ENCODE data around the gene ARHGAP8. TPM values are rescaled to one million over a fixed set of nuclear protein-coding genes. Genes with fewer than 3 reads are reported as not detected.

Gene ARHGAP8
- total RNA-seq, 1 experiment from 2014 or later: not detected

DNA sequence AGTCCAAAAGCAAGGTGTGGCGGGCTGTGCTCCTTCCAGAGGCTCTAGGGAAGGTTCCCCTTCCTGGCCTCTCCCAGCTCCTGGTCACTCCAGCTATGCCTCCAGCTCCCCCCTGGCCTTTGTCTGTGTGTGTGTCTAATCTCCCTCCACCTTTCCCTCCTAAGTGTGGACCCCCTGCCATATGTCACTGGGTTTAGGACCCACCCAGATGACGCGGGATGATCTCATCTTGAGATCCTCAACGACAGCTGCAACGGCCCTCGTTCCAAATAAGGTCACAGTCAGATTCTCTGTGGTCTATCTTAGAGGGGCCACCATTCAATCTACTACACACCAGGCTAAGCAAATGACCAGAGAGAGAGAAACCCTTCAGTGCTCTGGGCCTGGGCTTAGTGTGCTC, 107.9 kb downstream of the ARHGAP8 start:
- no peak for DNase-seq (ENCODE audit: low spot score)

DNA sequence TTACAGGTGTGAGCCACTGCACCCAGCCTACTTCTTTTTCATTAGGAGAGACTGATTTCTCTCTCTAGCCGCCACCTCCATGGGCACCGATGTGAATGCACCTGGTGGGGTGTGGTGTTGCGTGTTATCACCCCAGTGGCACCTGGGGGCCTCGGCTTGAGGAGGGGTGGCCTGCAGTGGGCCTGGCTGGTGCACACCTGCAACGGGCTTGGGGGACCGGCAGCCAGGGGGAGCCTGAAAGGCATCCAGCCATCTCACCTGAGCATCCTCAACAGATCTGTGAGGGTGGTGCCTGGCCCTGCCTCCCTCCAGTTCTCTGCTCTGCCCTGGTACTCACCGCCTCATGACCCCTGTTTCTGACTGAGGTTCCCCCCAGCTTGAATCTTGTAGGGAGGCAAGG, 108.9 kb downstream of the ARHGAP8 start:
- DNase-seq (ENCODE audit: low spot score): no peak

DNA sequence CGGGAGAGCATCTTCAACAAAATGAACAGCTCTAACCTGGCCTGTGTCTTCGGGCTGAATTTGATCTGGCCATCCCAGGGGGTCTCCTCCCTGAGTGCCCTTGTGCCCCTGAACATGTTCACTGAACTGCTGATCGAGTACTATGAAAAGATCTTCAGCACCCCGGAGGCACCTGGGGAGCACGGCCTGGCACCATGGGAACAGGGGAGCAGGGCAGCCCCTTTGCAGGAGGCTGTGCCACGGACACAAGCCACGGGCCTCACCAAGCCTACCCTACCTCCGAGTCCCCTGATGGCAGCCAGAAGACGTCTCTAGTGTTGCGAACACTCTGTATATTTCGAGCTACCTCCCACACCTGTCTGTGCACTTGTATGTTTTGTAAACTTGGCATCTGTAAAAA, 109.9 kb downstream of the ARHGAP8 start:
- no peak for DNase-seq (ENCODE audit: low spot score)

DNA sequence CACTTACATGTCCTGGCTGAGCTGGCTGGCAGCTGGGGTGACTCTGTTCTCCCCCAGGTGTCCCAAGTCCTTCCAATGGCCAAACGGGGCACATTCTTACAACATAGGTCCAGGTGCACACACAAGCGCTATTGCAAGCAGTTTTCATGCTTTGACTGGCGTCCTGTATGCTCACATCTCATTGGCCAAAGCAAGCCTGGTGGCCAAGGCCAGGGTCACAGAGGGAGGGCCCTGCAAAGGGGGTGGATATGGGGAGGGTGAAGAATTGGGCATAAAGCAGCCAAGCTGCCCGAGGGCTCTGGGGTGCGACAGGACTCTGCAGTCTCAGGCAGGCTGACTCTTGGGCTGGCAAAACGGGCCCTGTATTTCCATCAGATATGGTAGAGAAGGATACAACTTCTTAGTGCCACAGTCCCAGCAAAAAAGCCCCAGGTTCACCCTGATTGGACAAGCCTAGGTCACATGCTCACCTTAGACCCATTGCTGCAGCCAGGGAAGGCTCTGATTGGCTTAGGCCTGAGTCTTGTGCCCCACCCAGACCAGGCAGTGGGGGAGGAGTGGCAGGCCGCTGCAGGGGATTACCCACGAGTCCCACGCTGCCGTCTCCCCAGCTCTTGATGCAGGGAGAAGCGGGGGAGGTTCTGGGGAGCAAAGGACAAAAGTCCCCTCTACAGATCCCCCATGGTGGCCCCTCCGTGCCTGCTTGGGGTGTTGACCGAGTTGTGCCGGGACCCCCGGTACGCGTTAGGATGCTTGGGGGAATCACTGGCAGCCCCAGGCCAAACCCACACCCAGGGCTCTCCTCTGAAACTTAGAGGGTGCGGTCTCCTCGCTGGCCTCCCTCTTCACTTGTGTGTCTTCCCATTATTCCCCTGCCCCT, 110.8 kb downstream of the ARHGAP8 start:
- DNase-seq (ENCODE audit: low spot score): no peak

DNA sequence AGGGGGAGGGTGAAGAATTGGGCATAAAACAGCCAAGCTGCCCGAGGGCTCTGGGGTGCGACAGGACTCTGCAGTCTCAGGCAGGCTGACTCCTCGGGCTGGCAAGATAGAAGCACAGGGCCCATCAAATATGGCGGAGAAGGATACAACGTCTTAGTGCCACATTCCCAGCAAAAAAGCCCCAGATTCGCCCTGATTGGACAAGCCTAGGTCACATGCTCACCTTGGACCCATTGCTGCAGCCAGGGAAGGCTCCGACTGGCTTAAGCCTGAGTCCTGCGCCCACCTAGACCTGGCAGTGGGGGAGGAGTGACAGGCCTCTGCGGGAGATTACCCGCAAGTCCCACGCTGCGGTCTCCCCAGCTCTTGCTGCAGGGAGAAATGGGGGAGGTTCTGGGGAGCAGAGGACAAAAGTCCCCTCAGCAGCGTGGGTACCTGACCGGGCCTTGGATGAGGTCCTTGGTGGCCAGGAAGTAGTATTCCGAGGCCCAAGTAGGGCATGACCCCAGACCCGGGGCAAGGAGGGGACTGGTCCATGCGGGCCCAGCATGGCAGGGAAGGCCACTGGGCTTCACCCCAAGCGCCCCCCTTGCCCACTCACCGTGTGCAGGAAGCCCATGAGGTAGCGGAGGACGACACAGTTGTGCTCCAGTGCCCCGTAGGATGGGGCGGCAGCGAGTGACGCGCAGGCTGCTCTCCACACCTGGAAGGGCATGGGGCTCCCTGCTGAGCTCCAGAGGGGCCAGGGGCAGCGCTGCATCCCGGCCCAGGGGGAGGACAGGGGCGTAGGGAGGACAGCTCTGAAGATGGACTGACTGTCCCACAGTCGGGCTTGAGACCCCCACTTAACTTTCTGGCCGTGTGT, 113.0 kb downstream of the ARHGAP8 start:
- DNase-seq (ENCODE audit: low spot score): no peak

DNA sequence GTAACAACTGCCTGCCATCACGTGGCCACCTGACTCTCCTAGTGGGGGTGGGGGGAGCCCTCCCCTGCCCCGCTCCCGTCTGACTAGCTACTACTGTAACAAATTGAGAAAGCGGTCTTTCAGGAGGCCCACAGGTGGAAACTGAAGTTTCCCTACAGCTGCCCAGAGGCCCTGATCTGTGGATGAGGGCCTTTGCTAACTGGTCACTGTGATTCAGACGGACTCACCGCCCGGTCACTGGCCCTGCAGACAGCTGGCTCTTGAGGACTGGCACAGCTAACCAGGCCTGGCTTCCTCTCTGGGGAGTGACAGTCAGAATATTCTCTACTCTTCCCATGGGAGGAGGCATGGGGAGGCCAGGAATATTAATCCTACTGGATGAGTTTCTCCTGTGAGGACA, 116.8 kb downstream of the ARHGAP8 start:
- DNase-seq (ENCODE audit: low spot score): peak; percentile 11

DNA sequence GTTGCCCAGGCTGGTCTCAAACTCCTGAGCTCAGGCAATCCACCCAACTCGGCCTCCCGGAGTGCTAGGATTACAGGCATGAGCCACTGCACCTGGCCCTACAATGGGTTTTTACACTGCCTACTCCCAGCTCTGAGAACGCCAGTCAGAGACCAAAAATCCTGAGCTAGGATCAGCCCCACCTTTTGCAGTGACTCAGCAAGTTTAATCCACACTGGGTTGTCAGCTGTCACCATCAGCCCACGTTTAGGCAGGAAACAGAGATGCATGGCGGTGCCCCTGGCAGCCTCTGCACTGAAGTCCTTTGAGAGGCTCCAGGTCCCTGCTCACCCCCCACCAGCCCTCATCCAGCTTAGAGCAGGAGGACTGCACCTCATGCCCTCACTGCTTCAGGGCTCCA, 117.6 kb downstream of the ARHGAP8 start:
- DNase-seq (ENCODE audit: low spot score): peak; percentile 72

DNA sequence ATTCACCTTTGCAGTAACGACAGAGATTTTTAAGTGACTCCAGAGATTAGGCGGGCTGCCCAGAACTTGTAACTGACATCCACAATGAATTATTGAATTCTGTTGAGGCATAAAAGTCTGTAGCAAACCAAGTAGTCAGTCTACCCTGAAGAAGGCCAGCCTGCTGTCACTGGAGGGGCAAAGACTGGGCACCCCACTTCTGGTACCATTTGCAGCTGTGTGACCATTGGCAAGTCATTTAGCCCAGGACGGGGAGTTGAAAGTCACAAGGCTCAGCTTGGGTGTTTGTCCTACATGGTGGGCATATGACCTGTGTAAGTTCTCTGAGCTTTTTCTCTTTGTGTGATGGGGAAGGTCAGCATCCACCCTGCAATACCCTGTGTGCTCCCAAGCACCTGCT, 119.4 kb downstream of the ARHGAP8 start:
- DNase-seq (ENCODE audit: low spot score): no peak

DNA sequence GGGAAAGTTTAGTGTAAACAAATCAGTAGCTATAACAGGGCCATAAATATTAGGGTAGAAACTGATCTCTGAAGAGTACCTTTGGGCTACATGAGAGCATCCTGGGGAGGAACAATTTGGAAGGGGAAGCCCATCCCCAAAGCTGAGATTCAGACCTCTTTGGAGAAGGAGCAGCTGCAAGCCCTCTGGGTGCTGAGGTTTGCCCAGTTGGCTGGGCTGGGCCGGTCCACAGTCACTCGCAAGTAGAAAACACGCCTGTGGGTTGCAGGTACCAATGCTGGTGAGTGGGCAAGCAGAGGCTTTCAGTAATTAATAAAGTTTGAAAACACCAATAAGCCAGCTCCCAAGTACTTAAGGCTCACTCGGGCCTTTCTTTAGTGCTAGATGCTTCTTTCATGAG, 124.5 kb downstream of the ARHGAP8 start:
- DNase-seq (ENCODE audit: low spot score): no peak

DNA sequence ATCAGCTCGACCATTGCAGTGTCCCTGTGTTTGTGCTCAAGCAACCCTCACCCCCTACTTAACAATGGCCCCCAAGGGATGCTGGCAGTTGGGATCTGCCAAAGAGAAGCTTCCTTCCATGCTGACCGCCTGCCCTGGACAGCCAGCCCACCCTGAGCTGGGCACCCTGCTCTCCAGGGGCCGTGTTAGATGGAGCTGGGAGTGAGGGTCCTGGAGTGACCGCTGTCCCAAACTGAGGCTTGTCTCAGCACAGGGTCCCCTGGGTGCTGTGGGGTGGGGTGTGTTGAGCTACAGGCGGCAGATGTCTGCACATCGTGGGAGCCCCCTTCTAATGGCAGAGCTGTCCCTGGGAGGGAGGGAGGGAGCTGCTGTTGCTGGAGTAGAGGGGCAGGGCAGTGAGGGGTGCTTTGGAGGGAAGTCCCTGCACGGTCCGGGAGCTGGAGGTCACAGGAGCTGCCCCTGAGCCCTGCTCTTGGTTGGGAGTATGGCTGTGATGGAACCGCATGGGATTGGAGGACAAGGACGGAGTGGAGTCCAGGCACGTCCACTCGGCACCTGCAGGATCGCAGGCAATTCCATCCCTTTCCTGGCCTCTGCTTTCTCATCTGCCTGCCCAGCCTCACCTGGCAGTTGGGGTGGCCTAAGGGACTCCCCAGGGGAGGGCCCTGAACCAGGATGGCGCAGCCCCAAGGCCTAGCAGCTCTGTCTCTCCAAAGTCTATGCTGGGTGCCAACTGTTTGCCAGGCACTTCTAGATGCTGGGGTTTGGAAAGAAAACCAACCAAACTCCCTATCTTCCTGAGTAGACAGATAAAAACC, 126.3 kb downstream of the ARHGAP8 start:
- DNase-seq (ENCODE audit: low spot score): no peak

DNA sequence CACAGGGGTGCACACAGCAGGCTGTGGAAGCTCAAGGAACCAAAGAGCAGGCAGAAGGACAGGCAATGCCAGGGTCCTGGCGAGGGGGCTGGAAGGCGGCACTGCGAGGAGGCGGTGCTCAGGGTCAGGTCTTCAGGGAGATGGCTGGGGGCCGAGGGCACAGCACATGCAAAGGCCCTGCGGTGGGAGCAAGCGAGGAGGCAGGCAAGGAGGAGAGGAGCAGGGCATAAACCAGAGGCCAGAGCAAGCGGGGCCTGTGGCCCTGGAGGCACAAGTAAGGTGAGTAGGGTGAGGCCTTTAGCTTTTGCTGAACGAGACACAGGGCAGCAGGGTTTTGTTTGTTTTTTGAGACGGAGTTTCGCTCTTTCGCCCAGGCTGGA, 126.9 kb downstream of the ARHGAP8 start:
- DNase-seq (ENCODE audit: low spot score): no peak

DNA sequence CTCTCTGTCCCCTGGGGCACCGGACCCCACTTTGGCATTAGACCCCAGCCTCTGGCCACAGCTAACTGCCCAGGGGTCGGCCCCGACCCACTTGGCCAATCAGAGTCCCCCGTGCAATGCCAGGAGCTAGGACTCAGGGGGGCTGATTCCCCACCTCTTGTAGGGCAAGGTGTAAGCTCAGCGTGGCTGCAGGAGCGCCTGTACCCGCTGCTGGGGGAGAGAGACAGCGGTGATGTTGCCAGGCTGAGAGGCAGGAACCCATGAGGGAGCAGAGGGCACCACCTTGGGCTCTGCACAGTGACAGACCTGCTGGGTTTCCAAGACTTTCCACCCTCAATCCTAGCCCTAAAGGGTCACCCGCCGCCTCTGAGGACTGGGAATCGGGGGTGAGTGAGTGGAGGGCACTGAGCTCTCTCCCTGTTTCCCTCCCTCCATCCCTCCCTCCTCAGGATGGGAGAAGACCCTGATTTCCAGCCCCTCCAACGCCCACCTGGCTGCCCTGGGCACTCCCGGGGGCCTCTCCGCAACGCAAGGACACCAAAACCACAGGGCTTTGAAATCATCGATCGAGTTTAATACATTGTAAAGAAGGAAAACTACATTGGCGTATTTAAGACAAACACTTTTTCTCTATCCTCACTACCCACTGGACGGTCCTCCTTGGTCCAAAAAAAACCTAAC, 128.4 kb downstream of the ARHGAP8 start:
- DNase-seq (ENCODE audit: low spot score): no peak

DNA sequence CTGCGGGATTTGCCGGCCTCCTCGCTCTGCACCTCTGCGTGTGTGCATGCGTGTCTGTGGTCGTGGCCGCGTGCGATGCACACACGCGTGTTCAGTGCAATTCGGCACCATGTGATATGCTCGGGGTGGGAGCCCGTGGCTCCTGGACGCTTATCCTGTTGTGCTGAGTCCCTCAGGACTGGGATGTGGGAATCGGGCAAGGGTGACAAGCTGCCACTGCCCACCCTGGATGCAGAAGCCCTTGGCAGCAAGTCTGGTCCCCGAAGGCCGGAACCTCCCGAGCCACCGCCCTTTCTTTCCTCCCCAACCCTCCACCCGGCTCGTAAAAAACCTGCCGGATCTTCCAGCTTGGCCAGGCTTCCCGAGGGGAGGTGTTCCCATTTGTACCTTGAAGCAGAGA, 129.2 kb downstream of the ARHGAP8 start:
- no peak for DNase-seq (ENCODE audit: low spot score)

DNA sequence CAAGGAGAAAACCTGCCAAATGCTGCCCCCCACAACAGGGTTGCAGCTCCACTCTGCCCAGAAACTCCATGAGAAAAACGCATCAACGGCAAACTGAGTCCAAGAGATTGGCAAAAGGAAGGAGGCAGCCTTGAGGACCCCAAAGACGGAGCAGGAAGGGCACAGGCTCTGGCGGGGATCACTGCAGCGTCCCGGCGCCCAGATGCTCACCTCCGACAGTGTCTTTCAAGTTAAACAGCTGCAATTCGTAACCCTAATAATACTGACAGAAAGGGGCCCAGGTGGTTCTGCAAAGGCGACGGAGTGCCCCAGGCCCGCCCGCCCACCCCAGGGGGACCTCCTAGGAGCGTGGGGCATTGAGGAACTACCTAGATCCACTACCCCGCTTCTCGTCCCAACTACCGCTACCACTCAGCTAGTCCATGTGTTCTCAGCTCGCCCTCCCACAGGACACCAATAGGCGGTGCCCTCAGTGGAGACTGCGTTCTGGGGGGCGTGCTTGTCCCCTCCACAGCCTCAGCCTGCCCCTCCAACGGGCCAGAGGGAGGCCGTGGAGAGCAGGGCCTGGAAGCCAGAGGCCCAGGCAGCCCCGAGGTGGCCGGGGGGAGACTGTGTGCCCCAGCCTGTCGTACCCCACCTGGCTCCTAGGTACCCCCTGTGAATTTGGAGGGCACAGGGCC, 130.0 kb downstream of the ARHGAP8 start:
- no peak for DNase-seq (ENCODE audit: low spot score)

DNA sequence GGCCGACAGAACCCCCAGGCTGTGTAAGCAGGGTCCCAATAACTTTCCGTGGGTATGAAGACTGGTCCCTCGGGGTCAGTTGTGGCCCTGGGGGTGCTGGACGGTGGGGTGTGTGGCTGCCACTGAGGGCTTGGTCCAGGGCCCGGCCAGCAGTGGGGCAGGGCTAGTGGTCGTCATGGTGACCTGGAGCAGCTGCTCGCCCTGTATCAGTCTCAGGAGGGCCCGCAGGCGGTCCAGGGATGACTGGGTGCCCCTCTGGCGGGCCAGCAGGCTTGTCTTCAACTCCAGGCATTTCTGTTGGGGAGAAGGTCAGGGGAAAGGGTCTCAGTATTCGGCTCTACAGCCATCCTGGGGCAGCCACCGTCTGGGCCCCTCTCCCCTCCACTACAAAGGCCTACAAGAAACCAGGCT, 130.6 kb downstream of the ARHGAP8 start:
- no peak for DNase-seq (ENCODE audit: low spot score)

DNA sequence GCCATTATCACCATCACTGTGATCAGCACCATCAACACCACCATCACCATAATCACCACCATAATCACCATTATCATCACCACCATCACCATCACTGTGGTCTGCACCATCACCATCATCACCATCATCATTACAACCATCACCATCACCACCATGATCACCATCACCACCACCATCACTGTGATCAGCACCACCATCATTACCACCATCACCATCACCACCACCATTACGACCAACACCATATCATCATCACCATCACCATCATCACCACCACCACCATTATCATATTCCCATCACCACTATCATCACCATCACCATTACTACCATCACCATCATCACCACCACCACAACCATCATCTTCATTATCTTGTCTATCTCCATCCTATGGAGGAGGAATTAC, 132.2 kb downstream of the ARHGAP8 start:
- DNase-seq (ENCODE audit: low spot score): no peak

DNA sequence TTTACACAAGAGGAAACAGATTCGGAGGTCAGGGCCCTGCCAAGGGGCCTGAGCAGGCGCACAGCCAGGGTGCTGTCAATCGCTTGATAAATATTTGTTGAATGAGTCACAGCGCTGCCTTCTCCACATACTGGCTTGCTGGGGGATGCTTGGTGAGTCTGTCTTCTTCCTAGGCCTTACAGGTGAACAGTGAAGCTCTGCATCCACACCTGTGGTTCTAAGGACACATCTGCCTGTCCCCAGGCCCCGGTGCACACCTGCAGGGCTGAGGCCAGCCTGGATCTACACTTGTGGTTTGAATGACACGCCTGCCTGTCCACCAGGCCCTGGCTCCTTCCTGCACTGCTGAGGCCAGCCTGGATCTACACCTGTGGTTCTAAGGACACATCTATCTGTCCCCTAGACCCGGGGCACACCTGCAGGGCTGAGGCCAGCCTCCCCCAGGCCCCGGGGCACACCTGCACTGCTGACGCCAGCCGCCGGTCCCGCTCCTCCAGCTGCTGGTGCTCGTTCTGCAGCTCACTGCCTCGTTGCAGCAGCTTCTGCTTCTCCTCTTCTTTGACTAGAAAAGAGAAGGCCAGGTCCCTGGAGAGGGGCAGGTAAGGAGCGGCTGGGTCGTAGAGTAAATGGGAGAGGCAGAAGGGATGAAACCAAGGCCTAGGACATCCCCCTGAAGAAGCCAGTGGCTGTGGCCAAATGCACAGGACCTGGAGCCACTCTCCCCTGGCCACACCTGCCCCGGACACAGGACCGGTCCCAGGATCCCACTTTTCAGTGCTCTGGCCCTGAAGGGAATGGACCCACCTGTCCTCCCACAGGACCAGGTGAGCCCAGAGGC, 132.8 kb downstream of the ARHGAP8 start:
- DNase-seq (ENCODE audit: low spot score): no peak

DNA sequence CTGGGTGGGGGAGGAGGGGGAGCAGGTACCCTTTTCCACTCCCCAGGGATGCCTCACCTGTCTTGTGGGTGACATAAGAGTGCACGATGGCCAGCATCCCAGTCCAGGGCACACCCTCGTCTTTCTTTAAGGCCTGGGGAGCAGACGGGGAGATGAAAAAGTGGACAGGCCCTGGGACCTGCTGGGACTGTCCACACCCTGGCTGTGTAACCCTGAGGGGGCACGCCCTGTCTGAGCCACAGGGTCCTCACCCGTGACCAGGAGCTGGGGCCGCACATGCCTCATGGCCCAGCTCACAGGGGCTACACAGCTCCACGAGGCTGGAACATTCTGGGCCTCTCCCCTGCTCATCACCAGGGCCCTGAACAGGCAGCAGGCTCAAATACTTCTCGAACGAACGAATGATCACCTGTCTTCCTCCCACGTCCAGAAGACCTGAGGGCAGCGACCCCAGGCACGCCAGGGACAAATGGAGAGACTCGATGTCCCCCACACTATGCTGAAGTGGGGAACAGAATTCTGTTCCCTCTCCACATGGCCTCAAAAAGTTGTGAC, 133.5 kb downstream of the ARHGAP8 start:
- DNase-seq (ENCODE audit: low spot score): no peak

DNA sequence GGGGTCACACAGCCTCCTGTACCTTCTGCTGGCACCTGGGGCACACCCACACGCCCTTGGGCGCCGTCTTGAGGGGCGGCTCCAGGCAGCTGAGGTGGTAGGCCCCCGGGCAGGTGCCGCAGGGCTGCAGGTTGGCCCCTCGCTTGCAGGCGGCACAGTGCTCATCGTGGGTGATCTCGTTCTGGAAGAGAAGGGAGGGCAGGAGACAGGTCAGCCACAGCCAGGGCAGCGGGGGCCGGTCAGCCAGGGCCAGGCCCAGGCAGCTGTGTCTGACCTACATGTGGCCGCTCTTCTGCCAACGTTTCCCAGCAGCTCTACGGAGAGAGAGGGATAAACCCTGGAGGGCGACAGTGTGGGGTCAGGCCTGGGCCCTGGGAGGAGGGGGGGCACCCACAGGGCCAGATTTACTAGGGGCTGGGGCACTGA, 135.6 kb downstream of the ARHGAP8 start:
- no peak for DNase-seq (ENCODE audit: low spot score)
